Motor neuron (in vitro differentiated cells): ENCODE results near the gene LRRC66. TPM values are rescaled to one million over a fixed set of nuclear protein-coding genes. Genes with fewer than 3 reads are reported as not detected.

Experiments used
- ATAC-seq, 8 experiments: fragments of 200-7000 bp; cut with Tn5 transposase; replicated peaks in 6 of 8; 2 replicates each; pipeline ENCODE4 v1.8.0; 2021; ENCODE audit warnings: mild to moderate bottlenecking in 8 of 8, moderate library complexity in 8 of 8
- H3K27ac ChIP-seq, 2 donors: fragments of 250-450 bp; sonication (Bioruptor Pico); 2 replicates each; pipeline ENCODE4 v1.9.0; 2021; ENCODE audit warnings: antibody characterized with exemption in 2 of 2, mild to moderate bottlenecking in 2 of 2, moderate library complexity in 1 of 2
- H3K4me1 ChIP-seq, 2 donors: fragments of 250-450 bp; sonication (Bioruptor Pico); replicated peaks in 1 of 2; 2 replicates each; pipeline ENCODE4 v1.6.1; 2021; ENCODE audit warnings: antibody characterized with exemption in 2 of 2, mild to moderate bottlenecking in 2 of 2, moderate library complexity in 1 of 2
- H3K4me3 ChIP-seq, 5 donors: fragments of 250-450 bp; sonication (Bioruptor Pico); 2 replicates each; pipeline ENCODE4 v1.9.0; 2021; ENCODE audit warnings: antibody characterized with exemption in 5 of 5, mild to moderate bottlenecking in 5 of 5, moderate library complexity in 4 of 5
- WGBS, 10 experiments: fragments of 450-650 bp; shearing (Covaris generic); methylation state at CpG; one replicate each; pipeline ENCODE4 v1.0.0; 2022; 5-methylcytosine and 5-hydroxymethylcytosine counted together
- in situ Hi-C, 9 experiments: fragments of 400-800 bp; cut with MboI; loops; one replicate each; pipeline ENCODE4 v1.15.0; 2021; ENCODE audit warnings: low sequenced_read_pairs in 9 of 9, low pct_unique_long_range_greater_than_20kb in 2 of 9; ENCODE audit not compliant: unreplicated experiment in 9 of 9
- total RNA-seq, 8 experiments: library from RNA; unstranded; fragments of 300-600 nt; gene quantifications; 2 replicates each; pipeline versions ENCODE4 v1.2.3 to v1.2.4, GENCODE V29; 2022

LRRC66 gene
- 1 to 10 TPM in 2 of 8 experiments, under 1 TPM in 6; 0.11 to 5.5 (median 0.54) TPM for total RNA-seq

DNA sequence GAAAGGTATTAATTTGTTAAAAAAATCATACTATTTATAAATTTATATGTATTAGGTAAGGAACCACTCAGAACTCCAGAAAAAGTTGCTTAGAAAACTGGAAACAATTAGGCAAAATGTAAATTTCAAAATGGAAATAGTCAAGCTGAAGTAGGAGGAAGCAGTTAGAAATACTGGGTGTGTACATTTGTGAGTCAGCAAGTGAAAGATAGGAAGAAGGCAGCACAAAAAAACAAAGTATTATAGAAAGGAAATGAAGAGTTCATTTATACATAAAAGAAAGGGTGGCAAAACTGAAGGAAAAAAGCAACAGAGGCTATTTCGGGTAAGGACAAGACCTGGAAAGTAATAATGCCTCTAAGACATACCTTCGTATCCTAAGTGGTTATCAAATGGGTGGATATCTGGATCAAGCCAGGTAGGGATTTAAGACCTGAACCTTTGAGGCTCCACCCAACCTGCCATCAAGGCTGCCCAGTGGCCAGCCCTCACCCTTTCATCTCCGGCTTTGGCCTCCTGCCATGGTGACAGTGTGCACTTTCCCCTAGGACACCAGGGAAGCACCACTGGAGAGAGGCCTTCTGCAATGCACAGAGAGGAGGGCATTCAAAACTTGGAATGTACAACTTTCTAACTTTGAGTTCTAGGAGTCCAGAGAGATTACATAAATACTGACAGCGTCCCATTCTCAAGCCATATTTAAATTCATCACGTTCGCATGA is at the start of gene LRRC66:
Gene LRRC66, minus strand, starts transcription at position 428 of the 722 bp plus-strand sequence. CDS start 2,750 bp downstream, outside the sequence.
- H3K4me3 ChIP-seq, result no peak within 1 kb of the TSS
- 6 to 98% (median 79%) methylated on average over 1 to 6 of the region's 6 CpGs; no CpG with 5 or more reads in 1 of the 10 experiments for WGBS, 10 experiments
- ATAC-seq, result peak in 3 of 8 experiments; percentile 79 to 89 (median 89)
- H3K4me1 ChIP-seq, result no peaks in the 10 kb centered on the region
- in situ Hi-C loops, result no loop called here
- no peak within 1 kb of the TSS for H3K27ac ChIP-seq

- in situ Hi-C loops, result no loop called here
- Histone ChIP-seq H3K4me1 (no peaks in the 10 kb centered on the region), H3K4me3 (no peak overlapping the region), H3K27ac (no peak overlapping the region)
- 18 to 100% (median 80%) methylated on average over 1 of the region's 1 CpG; no CpG with 5 or more reads in 1 of the 10 experiments for WGBS, 10 experiments
- ATAC-seq, result no peak
Observed at GRCh38 chr4:52069571-52069970, 49.4 kb upstream of the LRRC66 start.

DNA sequence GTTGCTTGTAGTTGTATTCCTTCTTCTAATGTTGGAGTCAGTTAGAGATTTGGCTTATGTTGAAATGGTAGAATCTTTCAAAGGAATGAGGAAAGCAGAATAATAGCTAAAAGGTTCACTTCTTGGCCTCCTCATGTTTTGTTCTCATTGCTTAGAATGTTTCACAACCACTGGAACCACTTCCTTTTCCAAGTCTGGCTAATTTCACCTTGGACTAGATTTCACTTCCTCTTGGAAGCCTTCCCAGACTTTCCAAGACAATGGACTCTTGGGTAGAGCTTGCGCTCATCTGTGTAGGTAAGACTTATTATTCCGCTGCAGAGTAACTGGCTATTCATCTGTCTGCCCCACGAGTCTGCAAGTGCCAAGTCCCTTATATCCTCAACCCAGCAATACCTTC is 39.2 kb upstream of the LRRC66 start:
- Histone ChIP-seq H3K4me3 (no peak overlapping the region), H3K27ac (no peak overlapping the region), H3K4me1 (no peaks in the 10 kb centered on the region)
- WGBS, 10 experiments, result 60 to 93% (median 81%) methylated on average over 1 to 3 of the region's 3 CpGs; no CpG with 5 or more reads in 3 of the 10 experiments
- in situ Hi-C loops, result no loop called here
- ATAC-seq, result no peak

DNA sequence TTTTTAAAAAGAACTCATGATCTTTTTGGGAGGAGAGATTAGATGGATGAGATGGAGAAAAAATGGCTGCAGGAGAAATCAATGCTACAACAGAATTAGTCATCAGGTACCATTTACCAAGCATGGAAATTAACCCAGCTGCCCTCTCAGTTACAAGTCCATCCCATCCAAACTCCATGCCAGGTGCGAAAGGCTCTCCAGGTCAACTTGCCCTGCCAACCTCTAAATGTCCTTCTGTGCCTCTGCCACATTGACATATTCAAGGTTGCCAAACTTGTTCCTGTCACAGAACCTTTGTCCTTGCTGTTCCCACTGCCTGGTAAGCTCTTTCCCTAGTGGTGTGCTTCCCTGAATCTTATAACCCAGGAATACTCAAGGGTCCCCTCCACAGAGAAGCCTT is 38.1 kb upstream of the LRRC66 start:
- Histone ChIP-seq H3K4me1 (no peaks in the 10 kb centered on the region), H3K27ac (no peak overlapping the region), H3K4me3 (no peak overlapping the region)
- no peak for ATAC-seq
- WGBS, 10 experiments, result 89 to 100% (median 100%) methylated on average over 1 of the region's 1 CpG; no CpG with 5 or more reads in 7 of the 10 experiments
- in situ Hi-C loops, result no loop called here

GRCh38 chr4:52057196-52057595 is 37.0 kb upstream of the LRRC66 start:
- in situ Hi-C loops, result no loop called here
- H3K27ac ChIP-seq, result no peak overlapping the region
- H3K4me1 ChIP-seq, result peaks cover 4% of the 10 kb centered on the region in 2 donors
- ATAC-seq, result peak in 2 of 8 experiments; percentile 26 to 49
- no peak overlapping the region for H3K4me3 ChIP-seq

DNA sequence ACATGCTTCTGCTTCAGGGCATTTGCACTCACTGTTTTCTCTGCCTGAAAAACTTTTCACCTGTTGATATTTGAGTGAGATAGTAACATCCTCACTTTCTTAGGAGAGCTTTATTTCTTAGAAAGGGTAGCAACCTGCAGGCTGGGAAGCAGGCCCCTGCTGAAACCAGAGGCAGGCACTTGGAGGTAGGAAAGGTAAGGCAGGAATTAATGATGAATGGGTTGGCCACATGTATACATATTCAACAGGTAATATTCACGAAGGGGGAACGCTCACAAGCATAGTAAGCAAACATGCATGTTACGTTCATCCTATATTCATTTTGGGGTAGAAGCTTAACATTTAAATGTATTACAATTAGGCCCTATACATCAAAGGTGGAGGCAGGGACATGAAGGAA is 34.1 kb upstream of the LRRC66 start:
- WGBS, 10 experiments, result 60 to 100% (median 95%) methylated on average over 1 to 3 of the region's 3 CpGs; no CpG with 5 or more reads in 2 of the 10 experiments
- H3K4me3 ChIP-seq, result no peak overlapping the region
- H3K27ac ChIP-seq, result no peak overlapping the region
- in situ Hi-C loops, result no loop called here
- no peak for ATAC-seq
- peaks cover 7 to 9% of the 10 kb centered on the region in 2 donors for H3K4me1 ChIP-seq

DNA sequence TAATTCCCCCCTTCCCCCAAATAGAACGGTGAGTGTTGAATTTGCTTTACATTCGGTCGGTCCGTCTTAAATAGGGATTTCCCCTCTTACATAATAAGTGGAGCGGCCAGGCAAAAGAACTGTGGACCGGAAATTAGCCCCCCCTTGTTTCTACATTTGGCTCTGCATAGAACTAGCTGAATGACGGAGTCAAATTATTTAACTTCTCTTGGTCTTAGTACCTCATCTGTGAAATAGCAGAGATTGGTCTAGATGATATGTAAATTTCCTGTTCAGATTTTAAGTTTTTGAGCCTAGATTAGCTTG is 32.3 kb upstream of the LRRC66 start:
- in situ Hi-C loops, result no loop called here
- ATAC-seq, result peak in 1 of 8 experiments; percentile 2

DNA sequence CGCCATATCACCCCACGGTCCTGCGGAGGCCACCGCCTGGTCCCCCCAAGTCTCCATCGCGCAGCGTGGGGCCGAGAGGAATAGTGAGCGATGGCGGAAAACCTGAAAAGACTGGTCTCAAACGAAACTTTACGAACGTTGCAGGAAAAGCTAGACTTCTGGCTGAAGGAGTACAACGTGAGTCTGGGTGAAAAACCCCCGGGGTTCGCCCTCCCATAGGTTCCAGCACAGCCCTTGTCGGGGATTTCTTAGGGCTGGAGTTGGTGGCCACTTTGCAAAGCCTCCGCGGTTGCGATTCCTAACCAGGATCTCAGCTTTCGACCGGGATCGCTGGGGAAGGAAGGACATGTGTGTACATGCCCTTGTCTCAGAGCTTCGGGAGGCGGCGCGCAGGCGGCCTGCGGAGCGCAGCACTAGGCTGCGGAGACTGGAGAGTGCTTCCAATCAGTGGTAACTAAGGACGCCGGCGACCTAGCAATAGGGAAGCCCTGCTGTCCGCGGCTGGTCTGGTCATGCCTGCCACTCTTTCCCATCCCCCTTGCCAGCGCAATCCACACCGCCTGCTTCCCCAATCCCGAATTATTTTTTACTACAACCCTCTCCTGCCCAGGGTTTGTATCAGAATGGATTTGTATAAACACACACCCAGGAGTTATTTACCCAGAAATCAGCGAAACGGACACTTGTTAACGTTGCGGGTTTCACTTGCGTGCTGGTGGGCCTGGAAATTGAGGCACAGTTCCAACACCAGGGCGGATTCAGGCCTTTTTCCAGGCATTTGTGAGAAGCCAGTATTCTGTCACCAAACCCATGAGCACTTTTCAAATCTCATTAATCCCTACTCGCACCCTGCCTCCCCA is 31.7 kb upstream of the LRRC66 start:
- Histone ChIP-seq H3K27ac (peak overlapping the region; percentile 6 to 80), H3K4me1 (peaks cover 7 to 9% of the 10 kb centered on the region in 2 donors), H3K4me3 (peak overlapping the region; percentile 45 to 81 (median 51))
- peak; percentile 86 to 99 (median 97) for ATAC-seq
- WGBS, 10 experiments, result 0 to 54% (median 5%) methylated on average over 2 to 16 of the region's 46 CpGs; no CpG with 5 or more reads in 1 of the 10 experiments
- in situ Hi-C loops, result no loop called here

More for the DNA sequence above, 32.3 kb upstream of the LRRC66 start:
- 17 to 76% (median 36%) methylated on average over 1 to 7 of the region's 7 CpGs; no CpG with 5 or more reads in 2 of the 10 experiments for WGBS, 10 experiments
- Histone ChIP-seq H3K27ac (no peak overlapping the region), H3K4me1 (peaks cover 7 to 9% of the 10 kb centered on the region in 2 donors), H3K4me3 (peak overlapping the region; percentile 45 to 81 (median 51))

DNA sequence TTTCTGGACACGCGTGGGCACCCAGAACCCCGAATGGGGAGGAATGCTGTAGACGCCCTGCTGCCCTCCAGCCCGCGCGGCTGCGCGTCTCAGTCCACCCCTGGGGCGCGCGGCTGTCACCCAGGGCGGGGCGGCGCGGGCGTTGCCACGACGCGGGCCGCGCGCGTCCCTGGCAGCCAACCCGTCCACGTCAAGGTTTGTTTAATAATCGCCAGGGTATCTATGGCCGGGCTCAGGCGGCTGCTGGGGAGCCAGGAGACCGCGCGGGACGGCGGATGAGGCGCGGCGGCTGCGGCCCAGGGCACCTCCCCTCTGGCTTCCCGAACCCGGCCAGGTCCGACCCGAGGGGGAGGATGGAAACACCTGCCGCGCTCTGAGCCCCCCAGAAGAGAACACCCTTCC is 31.1 kb upstream of the LRRC66 start, which contains the start of gene SPATA18:
Gene SPATA18, plus strand, starts transcription at position 92 of the 402 bp plus-strand sequence. CDS start 401 bp downstream, outside the sequence.
- in situ Hi-C loops, result no loop called here
- 0 to 20% (median 8%) methylated on average over 2 to 19 of the region's 44 CpGs; no CpG with 5 or more reads in 6 of the 10 experiments for WGBS, 10 experiments

GRCh38 chr4:52049266-52049665 is 29.1 kb upstream of the LRRC66 start:
- in situ Hi-C loops, result no loop called here
- no peak for ATAC-seq
- no peak overlapping the region for H3K27ac ChIP-seq
- H3K4me3 ChIP-seq, result no peak overlapping the region
- 60 to 100% (median 80%) methylated on average over 1 to 5 of the region's 5 CpGs; no CpG with 5 or more reads in 2 of the 10 experiments for WGBS, 10 experiments
- peaks cover 7 to 9% of the 10 kb centered on the region in 2 donors for H3K4me1 ChIP-seq

More for the DNA sequence above, 31.1 kb upstream of the LRRC66 start, which contains the start of gene SPATA18:
- H3K27ac ChIP-seq, result peak within 1 kb of the TSS; percentile 6 to 80
- ATAC-seq, result peak; percentile 61 to 74 (median 68)
- peak within 1 kb of the TSS; percentile 45 to 81 (median 51) for H3K4me3 ChIP-seq
- H3K4me1 ChIP-seq, result peaks cover 7 to 9% of the 10 kb centered on the region in 2 donors

DNA sequence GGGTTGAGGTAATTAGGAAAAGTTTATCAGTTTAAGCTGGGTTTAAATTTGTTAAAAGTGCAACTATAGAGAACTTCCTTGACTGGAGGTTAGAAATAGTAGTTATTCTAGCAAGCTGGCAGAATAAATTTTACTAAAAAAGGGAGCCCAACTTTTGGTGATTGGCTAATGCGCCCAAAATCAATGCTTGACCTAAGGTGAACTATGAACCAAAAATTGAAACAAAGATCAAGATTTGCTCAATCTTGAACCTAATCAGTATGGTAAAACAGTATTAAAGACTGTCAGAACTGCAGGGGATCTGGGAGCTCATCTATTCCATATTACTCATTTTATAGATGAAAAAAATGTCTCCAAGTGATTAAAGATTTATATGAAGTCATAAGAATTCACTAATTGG is 24.9 kb upstream of the LRRC66 start:
- H3K27ac ChIP-seq, result no peak overlapping the region
- ATAC-seq, result no peak

DNA sequence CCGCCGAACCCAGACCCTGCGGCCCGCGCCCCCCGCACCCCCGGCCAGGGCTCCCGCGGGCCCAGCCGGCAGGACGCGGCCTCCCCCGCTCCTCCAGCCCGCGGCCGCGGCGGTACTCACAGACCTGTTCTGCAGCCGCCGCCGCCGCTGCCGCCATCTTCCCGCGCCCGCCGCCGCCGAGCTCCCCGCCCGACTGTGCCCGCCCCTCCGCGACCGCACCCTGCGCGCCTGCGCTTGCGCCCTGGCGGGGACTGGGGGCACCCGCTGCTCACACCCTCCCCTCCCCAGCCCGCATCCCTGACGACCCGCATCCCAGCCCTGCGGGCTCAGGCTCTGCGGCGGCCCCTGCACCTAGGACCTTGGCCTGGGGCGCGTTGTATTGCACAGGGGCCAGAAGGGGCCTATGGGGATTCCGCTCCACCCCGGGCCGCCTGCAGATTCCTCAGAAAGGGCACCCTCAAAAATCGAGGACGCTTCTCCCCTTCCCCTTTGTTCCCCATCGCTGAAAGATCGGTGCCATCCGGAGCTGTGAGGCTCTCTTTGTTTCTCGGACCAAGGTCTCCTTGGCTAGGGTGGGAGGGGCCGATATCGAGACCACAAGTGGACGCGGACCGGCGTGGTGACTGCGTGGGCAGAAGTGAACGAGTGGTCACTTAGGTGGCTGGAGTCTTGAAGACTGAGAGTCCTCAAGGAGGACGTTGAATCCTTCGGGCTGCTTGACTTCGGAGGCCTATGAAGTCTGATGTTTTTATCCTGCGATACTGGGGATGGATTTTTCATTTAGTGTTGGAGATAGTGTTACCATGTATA is 18.1 kb upstream of the LRRC66 start, which contains the start of gene SGCB:
Gene SGCB, minus strand, starts transcription at position 197 of the 810 bp plus-strand sequence. Its CDS starts 40 bp downstream, at position 157.
- Histone ChIP-seq H3K27ac (peak within 1 kb of the TSS; percentile 79 to 83), H3K4me3 (peak within 1 kb of the TSS; percentile 53 to 82 (median 66)), H3K4me1 (peaks cover 12 to 27% of the 10 kb centered on the region in 2 donors)
- in situ Hi-C loops, result no loop called here
- ATAC-seq, result peak; percentile 95 to 98 (median 96)
- WGBS, 10 experiments, result 0 to 69% (median 33%) methylated on average over 2 to 17 of the region's 70 CpGs; no CpG with 5 or more reads in 3 of the 10 experiments

More for the DNA sequence above, 24.9 kb upstream of the LRRC66 start:
- WGBS, 10 experiments, result 60 to 100% (median 100%) methylated on average over 1 of the region's 1 CpG; no CpG with 5 or more reads in 2 of the 10 experiments
- no peaks in the 10 kb centered on the region for H3K4me1 ChIP-seq
- in situ Hi-C loops, result no loop called here
- no peak overlapping the region for H3K4me3 ChIP-seq
